HEK293 (cell line): ENCODE results near the gene AGRN.

ENCODE experiments used
- CTCF ChIA-PET: fragments of 350-600 bp; formaldehyde crosslinking; extraction: SDS; loops from one replicate; lab custom pipeline; 2021; ENCODE audit warnings: antibody characterized with exemption; lab: Yijun Ruan, JAX
- POLR2A ChIA-PET: fragments of 300-600 bp; formaldehyde crosslinking; extraction: SDS; loops from one replicate; lab custom pipeline; 2020; ENCODE audit warnings: antibody characterized with exemption, inconsistent platforms; lab: Yijun Ruan, JAX
- H3K27ac ChIP-seq: fragments of 200-500 bp; sonication (Bioruptor generic); 2 replicates; pipeline ENCODE4 v1.5.1; 2014; ENCODE audit warnings: low read depth, low read length, control low read depth, inconsistent platforms; ENCODE audit errors: extremely low read depth
- H3K36me3 ChIP-seq, 2 experiments: fragments of 200-500 bp in 1 of 2; sonication (Bioruptor generic) in 1 of 2; 1 replicate in 1 of 2; 2 replicates in 1 of 2; pipeline ENCODE4 v1.5.1; 2014 to 2017; ENCODE audit warnings: inconsistent platforms in 2 of 2, low read length in 2 of 2; ENCODE audit not compliant: control insufficient read depth in 2 of 2, insufficient read depth in 1 of 2
- H3K4me1 ChIP-seq: fragments of 200-500 bp; sonication (Bioruptor generic); 2 replicates; pipeline ENCODE4 v1.5.1; 2014; ENCODE audit warnings: mild to moderate bottlenecking, low read length, inconsistent platforms; ENCODE audit not compliant: control insufficient read depth, insufficient read depth
- H3K4me3 ChIP-seq: 2 replicates; pipeline ENCODE4 v1.5.1; 2011; ENCODE audit warnings: low read depth, mild to moderate bottlenecking, control low read depth, low read length, moderate library complexity
- H3K9me3 ChIP-seq: fragments of 200-500 bp; sonication (Bioruptor generic); 2 replicates; pipeline ENCODE4 v1.5.1; 2014; ENCODE audit warnings: low read depth, low read length, inconsistent platforms; ENCODE audit not compliant: control insufficient read depth, insufficient read depth
- EGR2 ChIP-seq: fragments of 450-650 bp; formaldehyde crosslinking; IDR thresholded peaks from 2 replicates; pipeline ENCODE4 v1.5.1; 2016; ENCODE audit warnings: low read depth, missing biosample characterization, missing genetic modification characterization
- KLF1 ChIP-seq: fragments of 450-650 bp; formaldehyde crosslinking; IDR thresholded peaks from 2 replicates; pipeline ENCODE4 v1.5.1; 2016; ENCODE audit warnings: missing biosample characterization, missing genetic modification characterization
- SALL2 ChIP-seq: fragments of 450-650 bp; formaldehyde crosslinking; IDR thresholded peaks from 2 replicates; pipeline ENCODE4 v1.5.0; 2017; ENCODE audit warnings: missing biosample characterization, mild to moderate bottlenecking, missing genetic modification characterization, borderline replicate concordance
- SP2 ChIP-seq: fragments of 450-650 bp; formaldehyde crosslinking; IDR thresholded peaks from 2 replicates; pipeline ENCODE4 v1.5.1; 2016; ENCODE audit warnings: missing biosample characterization, missing genetic modification characterization
- ZBTB17 ChIP-seq: fragments of 450-650 bp; formaldehyde crosslinking; IDR thresholded peaks from 2 replicates; pipeline ENCODE4 v1.5.1; 2016; ENCODE audit warnings: missing biosample characterization, missing genetic modification characterization
- ZFHX2 ChIP-seq: fragments of 450-650 bp; formaldehyde crosslinking; conservative IDR thresholded peaks from 2 replicates; pipeline ENCODE4 v1.5.1; 2016; ENCODE audit warnings: missing biosample characterization, missing genetic modification characterization
- ZNF114 ChIP-seq: fragments of 450-650 bp; formaldehyde crosslinking; IDR thresholded peaks from 2 replicates; pipeline ENCODE4 v1.5.0; 2017; ENCODE audit warnings: missing biosample characterization, missing genetic modification characterization
- ZNF837 ChIP-seq: fragments of 450-650 bp; formaldehyde crosslinking; IDR thresholded peaks from 2 replicates; pipeline ENCODE4 v1.5.1; 2016; ENCODE audit warnings: missing biosample characterization, missing genetic modification characterization
- TF ChIP-seq, protein P1 (sequence below): fragments of 450-650 bp; formaldehyde crosslinking; IDR thresholded peaks from 2 replicates; pipeline ENCODE4 v1.5.1; 2016; ENCODE audit warnings: missing biosample characterization, missing genetic modification characterization
- TF ChIP-seq, protein P2 (sequence below): fragments of 450-650 bp; formaldehyde crosslinking; IDR thresholded peaks from 2 replicates; pipeline ENCODE4 v1.5.1; 2016; ENCODE audit warnings: missing biosample characterization, missing genetic modification characterization

AGRN gene

DNA sequence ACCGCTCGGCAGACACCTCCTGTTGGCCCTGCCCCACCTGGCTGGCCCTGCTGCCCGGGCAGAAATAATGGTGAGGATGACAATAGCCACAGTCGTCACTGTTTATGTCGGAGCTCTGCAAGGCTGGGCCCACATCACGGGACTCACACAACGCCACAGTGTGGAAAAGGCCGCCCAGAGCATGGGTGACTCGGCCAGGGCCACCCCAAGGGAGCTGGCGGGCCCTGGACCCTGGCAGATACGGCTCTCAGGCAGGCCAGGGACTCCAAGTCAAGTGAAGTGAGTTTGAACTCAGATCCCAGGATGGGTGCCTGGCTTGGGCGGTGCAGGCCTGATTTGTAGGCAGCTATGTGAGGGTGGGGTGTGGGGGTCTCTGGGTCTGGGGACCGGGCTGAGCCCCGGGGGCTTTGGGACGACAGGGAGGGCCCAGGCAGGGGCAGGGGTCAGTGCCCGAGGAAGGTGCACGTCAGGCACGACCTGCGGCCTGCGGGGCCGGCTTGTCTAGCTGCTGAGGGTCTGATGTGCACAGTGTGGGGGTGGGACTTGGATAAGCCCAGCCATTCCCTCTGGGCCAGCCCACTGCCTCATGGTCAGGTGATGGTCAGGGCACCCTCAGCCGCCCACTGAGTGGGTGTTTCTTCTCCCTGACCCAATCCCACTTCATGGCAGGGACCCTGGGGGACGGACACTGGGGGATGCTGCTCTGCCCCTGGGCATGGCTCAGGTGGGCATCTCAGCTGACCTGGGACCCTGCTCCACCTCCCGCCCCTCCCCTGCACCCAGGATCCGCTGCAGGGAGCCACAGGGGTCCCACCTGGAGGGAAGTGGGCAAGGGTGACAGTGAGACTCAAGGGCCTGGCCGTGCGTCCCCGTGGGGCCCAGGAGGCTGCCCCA is 53.2 kb downstream of the AGRN start:
- Histone ChIP-seq H3K4me3 (no peak overlapping the region), H3K9me3 (no peaks in the 10 kb centered on the region), H3K27ac (no peak overlapping the region), H3K36me3 (no peaks in the 10 kb centered on the region), H3K4me1 (no peaks in the 10 kb centered on the region)
- TF ChIP-seq EGR2 (tag by site-specific recombination) (peak; percentile 43; the same call in 1 of the 2 replicates), ZBTB17 (no peak), ZFHX2 (tag by site-specific recombination) (peak; percentile 64; the same call in 1 of the 2 replicates), SP2 (tag by site-specific recombination) (peak; percentile 64), SALL2 (no peak)
- TF ChIP-seq, protein P1, sequence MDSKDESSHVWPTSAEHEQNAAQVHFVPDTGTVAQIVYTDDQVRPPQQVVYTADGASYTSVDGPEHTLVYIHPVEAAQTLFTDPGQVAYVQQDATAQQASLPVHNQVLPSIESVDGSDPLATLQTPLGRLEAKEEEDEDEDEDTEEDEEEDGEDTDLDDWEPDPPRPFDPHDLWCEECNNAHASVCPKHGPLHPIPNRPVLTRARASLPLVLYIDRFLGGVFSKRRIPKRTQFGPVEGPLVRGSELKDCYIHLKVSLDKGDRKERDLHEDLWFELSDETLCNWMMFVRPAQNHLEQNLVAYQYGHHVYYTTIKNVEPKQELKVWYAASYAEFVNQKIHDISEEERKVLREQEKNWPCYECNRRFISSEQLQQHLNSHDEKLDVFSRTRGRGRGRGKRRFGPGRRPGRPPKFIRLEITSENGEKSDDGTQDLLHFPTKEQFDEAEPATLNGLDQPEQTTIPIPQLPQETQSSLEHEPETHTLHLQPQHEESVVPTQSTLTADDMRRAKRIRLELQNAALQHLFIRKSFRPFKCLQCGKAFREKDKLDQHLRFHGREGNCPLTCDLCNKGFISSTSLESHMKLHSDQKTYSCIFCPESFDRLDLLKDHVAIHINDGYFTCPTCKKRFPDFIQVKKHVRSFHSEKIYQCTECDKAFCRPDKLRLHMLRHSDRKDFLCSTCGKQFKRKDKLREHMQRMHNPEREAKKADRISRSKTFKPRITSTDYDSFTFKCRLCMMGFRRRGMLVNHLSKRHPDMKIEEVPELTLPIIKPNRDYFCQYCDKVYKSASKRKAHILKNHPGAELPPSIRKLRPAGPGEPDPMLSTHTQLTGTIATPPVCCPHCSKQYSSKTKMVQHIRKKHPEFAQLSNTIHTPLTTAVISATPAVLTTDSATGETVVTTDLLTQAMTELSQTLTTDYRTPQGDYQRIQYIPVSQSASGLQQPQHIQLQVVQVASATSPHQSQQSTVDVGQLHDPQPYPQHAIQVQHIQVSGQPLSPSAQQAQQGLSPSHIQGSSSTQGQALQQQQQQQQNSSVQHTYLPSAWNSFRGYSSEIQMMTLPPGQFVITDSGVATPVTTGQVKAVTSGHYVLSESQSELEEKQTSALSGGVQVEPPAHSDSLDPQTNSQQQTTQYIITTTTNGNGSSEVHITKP (tag by site-specific recombination), result no peak
- TF ChIP-seq, protein P2, sequence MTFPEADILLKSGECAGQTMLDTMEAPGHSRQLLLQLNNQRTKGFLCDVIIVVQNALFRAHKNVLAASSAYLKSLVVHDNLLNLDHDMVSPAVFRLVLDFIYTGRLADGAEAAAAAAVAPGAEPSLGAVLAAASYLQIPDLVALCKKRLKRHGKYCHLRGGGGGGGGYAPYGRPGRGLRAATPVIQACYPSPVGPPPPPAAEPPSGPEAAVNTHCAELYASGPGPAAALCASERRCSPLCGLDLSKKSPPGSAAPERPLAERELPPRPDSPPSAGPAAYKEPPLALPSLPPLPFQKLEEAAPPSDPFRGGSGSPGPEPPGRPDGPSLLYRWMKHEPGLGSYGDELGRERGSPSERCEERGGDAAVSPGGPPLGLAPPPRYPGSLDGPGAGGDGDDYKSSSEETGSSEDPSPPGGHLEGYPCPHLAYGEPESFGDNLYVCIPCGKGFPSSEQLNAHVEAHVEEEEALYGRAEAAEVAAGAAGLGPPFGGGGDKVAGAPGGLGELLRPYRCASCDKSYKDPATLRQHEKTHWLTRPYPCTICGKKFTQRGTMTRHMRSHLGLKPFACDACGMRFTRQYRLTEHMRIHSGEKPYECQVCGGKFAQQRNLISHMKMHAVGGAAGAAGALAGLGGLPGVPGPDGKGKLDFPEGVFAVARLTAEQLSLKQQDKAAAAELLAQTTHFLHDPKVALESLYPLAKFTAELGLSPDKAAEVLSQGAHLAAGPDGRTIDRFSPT, result 0 out of 2 replicates have a peak, but pooled peaks have one; percentile 35
- POLR2A ChIA-PET, result interaction anchor here (0.6 kb wide), 1 partner anchor 84 kb away, joined by 3 read pairs; no protein-coding TSS in a partner anchor
- CTCF ChIA-PET, result interaction anchor here (1.9 kb wide), 1 partner anchor 14 kb away, joined by 7 read pairs; no protein-coding TSS in a partner anchor

DNA sequence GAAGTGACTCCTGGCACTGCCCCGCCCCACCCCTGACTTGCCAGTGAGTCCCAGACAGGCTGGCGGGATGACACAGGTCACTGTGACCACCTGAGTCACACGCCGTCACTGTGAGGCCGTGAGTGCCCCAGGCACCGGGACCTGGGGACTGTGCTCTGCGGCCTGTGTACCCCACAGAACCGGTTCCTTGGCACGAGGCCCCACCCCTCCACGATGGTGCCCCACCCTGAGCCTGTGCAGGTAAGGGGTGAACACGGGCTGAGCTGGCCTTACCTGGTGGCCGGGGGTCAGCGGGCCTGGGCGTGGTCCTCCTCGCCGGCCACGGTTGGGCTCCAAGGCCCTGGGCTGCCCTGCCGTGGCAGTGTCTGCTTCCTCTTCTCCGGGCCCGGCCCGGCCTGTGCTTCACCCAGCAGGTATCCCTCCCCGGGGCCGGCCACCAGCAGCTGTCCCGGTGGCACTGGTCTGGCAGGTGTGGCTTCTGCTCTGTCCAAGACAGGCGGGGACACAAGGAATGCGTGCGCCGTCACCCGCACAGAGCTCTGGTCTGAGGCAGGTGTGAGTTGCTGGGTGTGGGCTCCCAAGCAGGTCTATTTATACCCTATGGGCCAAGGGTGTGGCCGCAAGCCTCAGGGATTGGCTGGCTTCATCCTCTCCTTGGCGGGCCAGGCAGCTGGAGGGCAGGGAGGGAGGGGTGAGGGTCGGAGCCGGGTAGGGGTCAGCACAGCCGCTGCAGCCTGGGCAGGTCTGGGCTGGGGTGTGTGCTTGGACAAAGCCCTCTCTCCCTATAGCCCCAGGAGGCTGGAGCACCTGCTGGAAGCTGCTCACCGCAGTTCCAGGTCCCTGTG is 54.0 kb downstream of the AGRN start, which contains the start of gene RNF223:
Gene RNF223 (minus strand): TSS at position 564 of the 845 bp plus-strand sequence. CDS start 1,740 bp downstream, outside the sequence.
- Histone ChIP-seq H3K9me3 (no peaks in the 10 kb centered on the region), H3K27ac (no peak within 1 kb of the TSS), H3K4me1 (no peaks in the 10 kb centered on the region), H3K4me3 (no peak within 1 kb of the TSS), H3K36me3 (no peaks in the 10 kb centered on the region)
- ChIA-PET POLR2A (interaction anchor here (1.0 kb wide), 1 partner anchor 61 kb away, joined by 3 read pairs; the partner anchor contains the start of gene ISG15), CTCF (interaction anchor here (0.6 kb wide), 1 partner anchor 98 kb away, joined by 4 read pairs; no protein-coding TSS in a partner anchor)
- TF ChIP-seq, protein P2, result peak; percentile 9; the same call in 1 of the 2 replicates
- TF ChIP-seq ZNF837 (tag by site-specific recombination) (no peak), ZNF114 (tag by site-specific recombination) (no peak), KLF1 (peak; percentile 61)
